GM18861 (cell line): ENCODE results near the gene ECM2.

ENCODE experiments used
- ATAC-seq: cut with Tn5 transposase; IDR thresholded peaks from one replicate; pipeline ENCODE4 v1.9.1; 2021; ENCODE audit not compliant: unreplicated experiment

Gene ECM2

GRCh38 chr9:92501671-92502393, 34.0 kb downstream of the ECM2 start:
- ATAC-seq, result no peak

DNA sequence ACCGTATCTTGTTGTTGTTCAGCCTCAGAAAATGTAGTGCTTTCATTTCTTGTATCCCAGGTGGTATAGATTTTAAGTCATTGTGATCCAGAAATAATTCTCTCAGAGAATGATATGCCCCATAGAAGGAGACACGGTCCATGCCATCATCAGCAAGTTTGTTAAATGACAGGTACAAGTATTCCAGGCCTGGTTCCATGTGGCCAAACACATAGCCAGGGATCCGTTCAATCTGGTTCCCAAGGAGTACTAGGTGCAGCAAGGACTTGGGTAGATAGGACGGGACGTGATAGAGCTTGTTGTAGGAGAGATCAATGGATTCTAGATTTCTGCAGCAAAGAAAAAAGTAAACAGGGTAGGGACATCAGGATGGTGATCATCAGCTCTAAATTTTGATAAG, 35.1 kb downstream of the ECM2 start:
- no peak for ATAC-seq

- no peak for ATAC-seq
These were observed 36.1 kb downstream of the ECM2 start for GRCh38 chr9:92499701-92500100.

GRCh38 chr9:92496396-92497176, 39.2 kb downstream of the ECM2 start:
- no peak for ATAC-seq

DNA sequence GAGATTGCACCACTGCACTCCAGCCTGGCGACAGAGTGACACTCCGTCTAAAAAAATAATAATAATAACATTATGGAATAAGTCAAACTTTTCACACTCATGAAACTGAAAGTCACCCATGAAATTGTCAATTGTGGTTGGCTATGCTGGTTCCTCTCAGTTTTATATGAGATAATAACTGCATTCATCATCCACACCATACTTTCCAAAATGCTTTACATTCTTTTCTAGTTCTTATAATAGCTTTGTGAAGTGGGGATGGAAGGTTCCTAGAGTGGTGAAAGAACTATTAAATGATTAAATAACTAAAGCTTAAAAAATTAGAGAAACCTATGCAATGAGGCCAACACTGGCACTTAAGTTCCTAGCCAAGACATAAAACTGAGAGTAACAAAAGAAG, 40.9 kb downstream of the ECM2 start:
- ATAC-seq, result no peak

DNA sequence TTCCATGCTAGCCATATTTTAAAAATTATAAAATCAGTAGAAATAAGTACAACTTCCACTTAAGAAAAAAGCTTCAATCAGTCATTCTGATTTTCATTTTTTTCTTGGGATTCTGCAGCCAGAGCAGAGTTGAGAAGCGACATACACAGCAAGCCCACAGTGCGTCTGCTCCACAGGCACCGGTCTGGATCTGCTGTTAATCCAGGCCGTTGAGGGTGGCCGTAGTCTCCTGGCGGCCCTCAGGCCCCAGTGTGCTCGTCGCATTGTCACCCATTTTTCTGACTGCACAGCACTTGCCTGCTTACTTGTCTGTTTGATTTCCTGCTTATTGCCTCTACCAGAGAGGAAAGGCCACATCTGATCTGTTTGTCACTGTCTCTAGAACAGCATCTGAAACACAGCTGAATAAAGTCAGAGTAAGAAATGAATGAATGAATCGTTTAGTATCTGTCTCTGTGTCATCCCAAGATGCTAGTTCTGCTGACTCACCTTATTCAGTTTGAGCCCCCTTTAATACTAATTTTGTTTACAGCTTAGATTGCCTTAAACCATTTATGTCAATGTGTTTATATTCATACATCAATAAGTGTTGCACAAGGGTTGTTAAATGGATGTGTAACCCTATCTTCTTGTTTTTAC, 41.9 kb downstream of the ECM2 start:
- ATAC-seq, result no peak

DNA sequence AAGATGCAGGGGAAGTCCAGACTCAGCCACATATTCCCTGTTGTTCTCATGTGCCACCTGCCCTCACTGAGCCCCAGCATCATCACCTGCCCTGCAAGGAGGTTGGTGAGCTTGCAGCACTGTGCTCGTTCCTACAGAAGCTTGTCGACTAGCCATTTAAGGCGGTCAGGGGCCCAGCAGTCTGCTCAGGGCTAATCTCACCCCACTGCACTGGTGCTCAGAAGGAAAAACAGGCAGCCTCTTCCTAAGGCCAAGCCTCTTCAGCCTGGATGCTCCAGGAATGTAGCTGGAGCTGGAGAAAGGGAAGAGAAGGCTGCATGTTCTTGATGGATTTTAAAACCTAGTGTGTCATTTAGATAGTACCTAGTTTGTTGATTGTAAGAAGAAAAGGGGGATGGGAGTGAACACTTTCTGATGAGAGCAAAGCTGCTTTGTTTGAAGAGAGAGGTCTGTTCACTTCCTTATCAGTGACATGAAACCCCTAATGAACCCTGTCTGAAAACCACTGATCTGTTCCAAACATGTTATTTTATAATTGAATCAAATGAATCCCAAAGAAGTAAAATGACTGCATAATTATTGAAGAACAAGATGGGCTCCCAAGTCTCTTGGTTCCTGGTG, 42.9 kb downstream of the ECM2 start:
- ATAC-seq, result no peak

GRCh38 chr9:92488681-92489550, 46.9 kb downstream of the ECM2 start:
- no peak for ATAC-seq

DNA sequence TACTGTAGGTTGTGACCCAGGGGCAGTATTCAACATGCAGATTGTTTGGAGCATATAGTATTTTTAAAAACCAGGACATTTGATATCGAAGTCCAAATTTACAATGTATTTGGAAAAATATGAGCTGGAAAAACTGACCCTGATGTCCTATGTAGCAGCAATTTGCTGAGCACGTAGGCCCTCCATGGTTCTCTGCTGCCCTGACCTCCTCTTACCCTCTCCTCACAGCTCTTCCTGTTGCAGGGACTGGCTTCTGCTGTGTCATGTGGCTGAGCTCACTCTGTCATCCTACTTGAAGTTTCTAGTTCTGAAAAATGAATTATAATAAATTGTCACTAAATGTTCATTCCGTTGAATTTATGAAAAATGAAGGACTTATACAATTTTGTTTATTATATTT, 49.4 kb downstream of the ECM2 start:
- no peak for ATAC-seq

- ATAC-seq, result no peak
These were observed 51.2 kb downstream of the ECM2 start for GRCh38 chr9:92484563-92484962.

DNA sequence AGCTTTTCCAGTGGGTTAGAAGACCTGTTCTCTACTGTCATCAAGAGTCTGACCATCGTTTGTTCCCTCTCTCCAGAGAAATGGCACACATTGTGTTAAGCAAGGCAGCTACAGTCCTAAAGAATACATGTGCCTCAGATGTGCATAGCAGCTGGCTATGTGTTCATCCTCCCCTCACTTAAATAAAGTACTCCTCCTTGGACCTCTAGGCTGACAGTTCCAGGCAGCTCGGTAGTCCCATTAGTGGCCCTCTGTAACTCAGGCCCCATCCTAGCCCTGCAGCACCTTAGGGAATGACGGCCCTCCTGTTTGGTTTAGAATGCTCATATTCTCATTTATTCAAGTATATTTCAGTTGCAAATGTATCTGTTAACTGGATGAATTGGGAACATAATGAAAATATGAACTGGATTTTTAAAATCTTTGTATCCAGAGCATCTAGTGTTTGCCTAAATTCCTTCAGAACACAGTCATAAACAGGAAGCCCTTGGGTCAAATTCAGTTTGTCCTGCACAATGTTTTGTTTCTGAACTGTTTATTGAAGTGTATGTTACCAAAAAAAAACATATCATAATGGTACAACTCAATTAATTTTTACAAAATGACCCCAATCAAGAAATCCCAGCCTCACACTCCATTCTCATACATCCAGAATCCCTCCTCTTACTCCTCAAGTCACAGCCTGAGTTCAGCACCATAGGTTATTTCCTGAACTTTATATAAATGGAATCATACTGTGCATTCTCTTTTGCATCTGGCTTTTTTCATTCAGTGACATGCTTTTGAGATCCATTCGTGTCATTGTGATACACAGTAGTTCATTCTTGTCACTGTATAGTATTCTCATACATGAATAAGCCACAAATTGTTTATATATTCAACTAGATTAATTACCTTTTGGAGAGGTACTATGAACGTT, 51.9 kb downstream of the ECM2 start:
- ATAC-seq, result no peak

DNA sequence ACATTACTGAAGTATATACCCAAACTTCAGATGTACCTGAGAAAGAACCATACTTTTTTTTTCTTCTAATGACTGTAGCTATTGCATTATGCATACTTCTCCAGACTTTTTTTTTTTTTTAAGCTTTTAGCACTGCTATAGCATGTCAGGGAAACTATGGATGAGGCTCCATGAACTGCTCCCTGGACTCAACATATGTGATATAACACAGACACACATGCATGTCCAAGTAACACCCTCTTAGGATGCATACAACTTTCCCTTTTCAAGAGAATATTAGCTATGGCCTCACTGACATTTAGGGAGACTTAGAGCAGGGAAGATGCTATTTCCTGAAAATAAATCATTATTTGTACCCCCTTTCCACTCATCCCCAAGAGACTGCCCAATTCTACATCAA, 53.0 kb downstream of the ECM2 start:
- no peak for ATAC-seq

GRCh38 chr9:92482329-92482728, 53.5 kb downstream of the ECM2 start, which contains the start of gene ASPN:
Gene ASPN (minus strand): TSS chr9:92482506.
- no peak for ATAC-seq

DNA sequence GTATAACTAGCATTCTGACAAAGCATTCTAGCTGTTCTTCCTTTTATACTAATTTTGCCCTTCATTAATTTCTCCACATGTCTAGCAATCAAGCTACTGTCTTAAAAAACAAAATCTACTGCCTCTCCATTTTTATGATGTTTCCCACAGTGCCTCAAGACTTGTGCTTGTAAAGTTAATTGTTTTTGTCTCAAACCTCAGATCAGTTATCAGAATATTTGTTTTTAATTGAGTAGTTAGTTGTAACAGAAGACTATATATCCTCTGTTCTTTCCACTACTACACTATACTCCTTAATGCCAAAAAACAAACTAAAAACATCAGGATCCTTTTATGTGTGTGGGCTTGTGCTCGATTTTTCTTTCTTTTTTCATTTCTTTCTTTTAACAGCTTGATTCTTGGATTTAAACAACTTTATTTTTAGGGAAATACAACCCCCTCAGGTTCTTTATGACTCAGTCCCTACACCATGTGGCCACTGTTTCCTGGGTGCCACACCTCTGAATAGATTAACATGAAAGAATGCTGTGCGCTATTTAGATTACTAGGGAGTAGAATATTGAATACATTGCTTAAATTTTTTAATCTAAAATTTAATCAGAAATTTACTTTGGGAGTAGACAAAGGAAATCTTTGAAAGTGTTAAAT, 54.7 kb downstream of the ECM2 start:
- no peak for ATAC-seq

DNA sequence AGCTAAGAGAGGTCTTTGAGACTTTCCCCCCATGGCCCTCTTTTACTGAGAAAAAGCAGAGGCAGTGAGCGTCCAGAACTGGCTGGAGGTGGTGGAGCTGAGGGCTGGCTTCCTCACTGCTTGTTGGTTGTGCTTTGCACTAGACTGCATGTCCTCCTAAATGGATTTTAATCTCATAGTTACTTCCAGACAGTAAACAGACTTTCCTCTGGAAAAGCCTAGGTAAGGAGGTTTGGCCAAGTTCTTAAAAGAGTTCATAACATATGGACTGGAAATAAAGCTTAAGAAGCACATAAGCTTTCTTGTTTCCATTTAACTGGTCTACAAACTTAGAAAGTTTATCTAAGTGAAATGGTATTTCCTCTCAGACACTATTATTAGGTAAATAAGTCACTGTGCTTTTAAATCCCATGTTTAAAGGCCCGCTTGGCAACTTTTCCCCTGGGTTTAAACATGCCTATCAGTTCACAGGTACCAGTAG, 55.5 kb downstream of the ECM2 start:
- ATAC-seq, result no peak

DNA sequence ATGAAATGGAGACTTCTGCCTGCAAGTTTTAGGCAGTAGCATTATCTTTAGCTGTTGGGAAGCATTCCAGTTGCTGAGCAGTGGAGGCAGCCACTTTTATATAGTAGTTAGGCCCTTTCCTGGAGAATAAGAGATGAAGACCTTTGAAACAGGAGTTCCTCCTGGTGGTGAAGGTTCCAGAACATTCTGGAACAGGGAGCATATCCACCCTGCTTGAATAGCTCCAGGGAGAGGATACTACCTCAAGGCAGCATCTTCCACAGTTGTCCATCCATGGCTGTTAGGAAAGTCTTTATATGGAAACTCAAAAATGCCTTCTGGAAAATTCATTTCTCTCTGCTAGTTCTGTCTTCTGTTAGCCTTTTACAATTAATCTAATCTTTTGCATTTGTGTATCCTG, 56.4 kb downstream of the ECM2 start:
- ATAC-seq, result no peak

- ATAC-seq, result no peak
These were observed 57.0 kb downstream of the ECM2 start for GRCh38 chr9:92478783-92479182.

- no peak for ATAC-seq
These were observed 58.8 kb downstream of the ECM2 start for GRCh38 chr9:92476962-92477361.

DNA sequence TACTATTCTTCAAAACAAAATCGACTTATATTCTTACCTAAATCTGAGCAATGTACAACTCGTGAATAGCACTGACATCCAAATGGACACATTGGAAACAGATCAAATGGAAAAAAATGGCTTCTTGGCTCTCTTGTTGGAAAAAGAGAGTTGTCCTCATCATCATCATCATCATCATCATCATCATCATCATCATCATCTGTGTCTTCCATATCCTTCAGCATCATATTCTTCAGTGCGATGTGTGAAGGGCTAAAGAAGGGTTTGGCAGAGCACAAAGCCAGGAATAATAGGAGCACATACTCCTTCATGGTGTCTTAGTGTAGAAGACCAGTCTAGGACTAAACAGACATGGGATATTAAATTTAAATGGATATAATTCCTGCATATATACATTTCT, 61.2 kb downstream of the ECM2 start:
- ATAC-seq, result no peak
